GM12878 (cell line): Measurements from ENCODE around the gene NOS1AP. TPM values are rescaled to one million over a fixed set of nuclear protein-coding genes. Genes with fewer than 3 reads are reported as not detected.

Experiments used
- ATF2 ChIP-seq: IDR thresholded peaks from 2 replicates; pipeline ENCODE4 v1.6.1; 2012; ENCODE audit warnings: low read length, inconsistent platforms
- SMARCA5 ChIP-seq: fragments of 450-650 bp; IDR thresholded peaks from 2 replicates; pipeline ENCODE4 v1.6.1; 2017; ENCODE audit warnings: mild to moderate bottlenecking
- polyA plus RNA-seq, 11 experiments: library from polyadenylated mRNA; depleted of rRNA in 4 of 11; unstranded in 6 of 11; stranded (reverse) in 5 of 11; fragments of >200 nt; fragmentation: Nextera tagmentation in 4 of 11; fragmentation: Illumina TruSeq in 1 of 11; extraction: Ambion mirVana in 4 of 11; extraction: Trizol in 1 of 11; gene quantifications; 1 replicate in 1 of 11; 2 replicates in 10 of 11; pipeline versions ENCODE4 v1.2.1 to v1.2.3, GENCODE V29; 2011 to 2016; ENCODE audit warnings: inconsistent platforms in 2 of 11, missing spikeins in 2 of 11, low read depth in 1 of 11
- total RNA-seq, 4 experiments: library from RNA; depleted of rRNA in 3 of 4; stranded (reverse); fragments of >200 nt in 3 of 4; fragmentation: Illumina TruSeq in 1 of 4; extraction: Trizol in 1 of 4; gene quantifications; 2 replicates each; pipeline versions ENCODE4 v1.2.1 to v1.2.3, GENCODE V29; 2013 to 2021
- TF ChIP-seq, protein P1 (sequence below): fragments of 450-650 bp; IDR thresholded peaks from 2 replicates; pipeline ENCODE4 v1.6.1; 2016; ENCODE audit warnings: mild to moderate bottlenecking, moderate library complexity, borderline replicate concordance
- TF ChIP-seq, protein P2 (sequence below): fragments of 450-650 bp; IDR thresholded peaks from 2 replicates; pipeline ENCODE4 v1.6.1; 2017; ENCODE audit warnings: mild to moderate bottlenecking

The NOS1AP gene
- total and polyA plus RNA-seq, 10 of the 15 experiments (the other 5 are each of a cell fraction or from before 2014, with no cell fraction given): 0.03 to 0.15 TPM; not detected in 8

DNA sequence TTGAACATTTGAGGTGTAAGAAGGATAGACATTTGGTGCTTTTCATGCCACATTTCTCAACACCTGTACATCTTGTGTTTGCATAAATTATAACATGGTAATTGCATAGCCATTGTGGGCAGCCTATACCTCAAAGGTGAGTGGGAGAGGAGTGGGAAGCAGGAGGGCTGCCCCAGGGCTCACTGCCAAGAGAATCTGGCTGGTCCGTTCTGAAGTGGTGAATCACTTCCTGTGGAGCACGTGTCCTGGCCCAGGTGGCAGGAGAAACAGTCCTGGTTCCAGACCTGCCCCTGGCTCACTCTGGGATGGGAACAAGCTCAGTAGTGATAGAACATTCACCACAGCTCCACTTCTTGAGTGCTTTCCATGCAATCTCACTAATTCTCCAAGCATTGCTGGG lies 34.2 kb upstream of the NOS1AP start (continued):
- TF ChIP-seq, protein P1, sequence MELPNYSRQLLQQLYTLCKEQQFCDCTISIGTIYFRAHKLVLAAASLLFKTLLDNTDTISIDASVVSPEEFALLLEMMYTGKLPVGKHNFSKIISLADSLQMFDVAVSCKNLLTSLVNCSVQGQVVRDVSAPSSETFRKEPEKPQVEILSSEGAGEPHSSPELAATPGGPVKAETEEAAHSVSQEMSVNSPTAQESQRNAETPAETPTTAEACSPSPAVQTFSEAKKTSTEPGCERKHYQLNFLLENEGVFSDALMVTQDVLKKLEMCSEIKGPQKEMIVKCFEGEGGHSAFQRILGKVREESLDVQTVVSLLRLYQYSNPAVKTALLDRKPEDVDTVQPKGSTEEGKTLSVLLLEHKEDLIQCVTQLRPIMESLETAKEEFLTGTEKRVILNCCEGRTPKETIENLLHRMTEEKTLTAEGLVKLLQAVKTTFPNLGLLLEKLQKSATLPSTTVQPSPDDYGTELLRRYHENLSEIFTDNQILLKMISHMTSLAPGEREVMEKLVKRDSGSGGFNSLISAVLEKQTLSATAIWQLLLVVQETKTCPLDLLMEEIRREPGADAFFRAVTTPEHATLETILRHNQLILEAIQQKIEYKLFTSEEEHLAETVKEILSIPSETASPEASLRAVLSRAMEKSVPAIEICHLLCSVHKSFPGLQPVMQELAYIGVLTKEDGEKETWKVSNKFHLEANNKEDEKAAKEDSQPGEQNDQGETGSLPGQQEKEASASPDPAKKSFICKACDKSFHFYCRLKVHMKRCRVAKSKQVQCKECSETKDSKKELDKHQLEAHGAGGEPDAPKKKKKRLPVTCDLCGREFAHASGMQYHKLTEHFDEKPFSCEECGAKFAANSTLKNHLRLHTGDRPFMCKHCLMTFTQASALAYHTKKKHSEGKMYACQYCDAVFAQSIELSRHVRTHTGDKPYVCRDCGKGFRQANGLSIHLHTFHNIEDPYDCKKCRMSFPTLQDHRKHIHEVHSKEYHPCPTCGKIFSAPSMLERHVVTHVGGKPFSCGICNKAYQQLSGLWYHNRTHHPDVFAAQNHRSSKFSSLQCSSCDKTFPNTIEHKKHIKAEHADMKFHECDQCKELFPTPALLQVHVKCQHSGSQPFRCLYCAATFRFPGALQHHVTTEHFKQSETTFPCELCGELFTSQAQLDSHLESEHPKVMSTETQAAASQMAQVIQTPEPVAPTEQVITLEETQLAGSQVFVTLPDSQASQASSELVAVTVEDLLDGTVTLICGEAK: no peak
- TF ChIP-seq, protein P2, sequence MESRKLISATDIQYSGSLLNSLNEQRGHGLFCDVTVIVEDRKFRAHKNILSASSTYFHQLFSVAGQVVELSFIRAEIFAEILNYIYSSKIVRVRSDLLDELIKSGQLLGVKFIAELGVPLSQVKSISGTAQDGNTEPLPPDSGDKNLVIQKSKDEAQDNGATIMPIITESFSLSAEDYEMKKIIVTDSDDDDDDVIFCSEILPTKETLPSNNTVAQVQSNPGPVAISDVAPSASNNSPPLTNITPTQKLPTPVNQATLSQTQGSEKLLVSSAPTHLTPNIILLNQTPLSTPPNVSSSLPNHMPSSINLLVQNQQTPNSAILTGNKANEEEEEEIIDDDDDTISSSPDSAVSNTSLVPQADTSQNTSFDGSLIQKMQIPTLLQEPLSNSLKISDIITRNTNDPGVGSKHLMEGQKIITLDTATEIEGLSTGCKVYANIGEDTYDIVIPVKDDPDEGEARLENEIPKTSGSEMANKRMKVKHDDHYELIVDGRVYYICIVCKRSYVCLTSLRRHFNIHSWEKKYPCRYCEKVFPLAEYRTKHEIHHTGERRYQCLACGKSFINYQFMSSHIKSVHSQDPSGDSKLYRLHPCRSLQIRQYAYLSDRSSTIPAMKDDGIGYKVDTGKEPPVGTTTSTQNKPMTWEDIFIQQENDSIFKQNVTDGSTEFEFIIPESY: no peak
- TF ChIP-seq ATF2: no peak
- TF ChIP-seq SMARCA5: no peak
